CD14-positive monocyte (primary cell): ENCODE measurements around the gene GJB2. TPM values are rescaled to one million over a fixed set of nuclear protein-coding genes. Genes with fewer than 3 reads are reported as not detected.

Experiments used
- DNase-seq, 3 donors: peaks; one replicate each; pipeline ENCODE4 v3.0.0-alpha.2; 2011 to 2022
- H2AFZ ChIP-seq: 2 replicates; pipeline ENCODE4 v1.6.0; 2012; ENCODE audit warnings: mild to moderate bottlenecking, low read depth, low read length, inconsistent platforms; ENCODE audit not compliant: insufficient read depth, poor library complexity, severe bottlenecking
- H3K27ac ChIP-seq, 2 donors: 1 replicate in 1 of 2; 2 replicates in 1 of 2; pipeline ENCODE4 v1.5.1; 2012 to 2013; ENCODE audit warnings: low read length in 2 of 2, control low read depth in 1 of 2, inconsistent platforms in 1 of 2, low read depth in 1 of 2, mild to moderate bottlenecking in 1 of 2
- H3K27me3 ChIP-seq, 2 donors: one replicate each; pipeline versions ENCODE4 v1.6.0 to v1.6.1; 2011 to 2013; ENCODE audit warnings: low read length in 2 of 2; ENCODE audit not compliant: control insufficient read depth in 2 of 2, insufficient read depth in 2 of 2
- H3K36me3 ChIP-seq, 2 donors: replicated peaks in 1 of 2; 1 replicate in 1 of 2; 2 replicates in 1 of 2; pipeline versions ENCODE4 v1.5.1 to v1.6.1; 2012 to 2013; ENCODE audit warnings: low read length in 2 of 2, control low read depth in 1 of 2, inconsistent platforms in 1 of 2, mild to moderate bottlenecking in 1 of 2; ENCODE audit not compliant: insufficient read depth in 2 of 2, control insufficient read depth in 1 of 2
- H3K4me1 ChIP-seq, 2 donors: 1 replicate in 1 of 2; 2 replicates in 1 of 2; pipeline versions ENCODE4 v1.5.1 to v1.6.1; 2012 to 2013; ENCODE audit warnings: low read length in 2 of 2, control low read depth in 1 of 2, inconsistent platforms in 1 of 2, mild to moderate bottlenecking in 1 of 2, moderate library complexity in 1 of 2; ENCODE audit not compliant: insufficient read depth in 2 of 2, control insufficient read depth in 1 of 2
- H3K4me2 ChIP-seq: replicated peaks from 2 replicates; pipeline ENCODE3; 2012; ENCODE audit warnings: low read length, moderate library complexity, mild to moderate bottlenecking; ENCODE audit not compliant: poor library complexity, severe bottlenecking; ENCODE audit errors: extremely low read depth
- H3K4me3 ChIP-seq, 3 experiments: fragments of 200-600 bp in 1 of 3; sonication (generic) in 1 of 3; replicated peaks in 1 of 3; 1 replicate in 2 of 3; 2 replicates in 1 of 3; pipeline ENCODE4 v1.5.1; 2011 to 2013; ENCODE audit warnings: low read length in 3 of 3, mild to moderate bottlenecking in 3 of 3, control low read depth in 2 of 3, low read depth in 2 of 3, inconsistent platforms in 1 of 3, moderate library complexity in 1 of 3
- H3K79me2 ChIP-seq: 2 replicates; pipeline ENCODE4 v1.6.0; 2012; ENCODE audit warnings: mild to moderate bottlenecking, control low read depth, inconsistent platforms, low read length, moderate library complexity; ENCODE audit not compliant: insufficient read depth
- H3K9ac ChIP-seq: 2 replicates; pipeline ENCODE4 v1.6.0; 2017; ENCODE audit warnings: low read length, mild to moderate bottlenecking; ENCODE audit not compliant: insufficient read depth, poor library complexity, severe bottlenecking
- H3K9me3 ChIP-seq, 2 donors: replicated peaks in 1 of 2; 1 replicate in 1 of 2; 2 replicates in 1 of 2; pipeline versions ENCODE4 v1.5.1 to v1.6.1; 2012 to 2013; ENCODE audit warnings: low read length in 2 of 2, control low read depth in 1 of 2; ENCODE audit not compliant: control insufficient read depth in 1 of 2, insufficient read depth in 1 of 2
- H4K20me1 ChIP-seq: 2 replicates; pipeline ENCODE4 v1.6.0; 2012; ENCODE audit warnings: mild to moderate bottlenecking, low read length, control low read depth, moderate library complexity; ENCODE audit not compliant: insufficient read depth
- H3K27ac Mint-ChIP-seq, 7 donors: one replicate each; pipeline ENCODE4 v1.8.0; 2020; ENCODE audit warnings: mild to moderate bottlenecking in 7 of 7, mixed read lengths in 7 of 7, moderate library complexity in 6 of 7, inconsistent platforms in 2 of 7
- H3K27me3 Mint-ChIP-seq, 3 donors: one replicate each; pipeline ENCODE4 v1.8.0; 2021 to 2022; ENCODE audit warnings: low read depth in 3 of 3, mild to moderate bottlenecking in 3 of 3, mixed read lengths in 3 of 3, moderate library complexity in 3 of 3, inconsistent platforms in 1 of 3
- H3K36me3 Mint-ChIP-seq, 2 donors: one replicate each; pipeline ENCODE4 v1.8.0; 2020; ENCODE audit warnings: mixed read lengths in 2 of 2, inconsistent platforms in 1 of 2, mild to moderate bottlenecking in 1 of 2
- H3K4me1 Mint-ChIP-seq: one replicate; pipeline ENCODE4 v1.8.0; 2020; ENCODE audit warnings: mild to moderate bottlenecking, mixed read lengths
- H3K4me3 Mint-ChIP-seq, 2 donors: one replicate each; pipeline ENCODE4 v1.8.0; 2020; ENCODE audit warnings: mild to moderate bottlenecking in 2 of 2, mixed read lengths in 2 of 2, moderate library complexity in 1 of 2
- H3K9me3 Mint-ChIP-seq, 7 donors: one replicate each; pipeline ENCODE4 v1.8.0; 2020 to 2022; ENCODE audit warnings: mixed read lengths in 7 of 7, mild to moderate bottlenecking in 6 of 7, moderate library complexity in 6 of 7, inconsistent platforms in 2 of 7
- CTCF ChIP-seq: fragments of 200-600 bp; IDR thresholded peaks from one replicate; pipeline ENCODE4 v1.8.0; 2022; ENCODE audit warnings: antibody characterized with exemption, mild to moderate bottlenecking
- WGBS: methylation state at CpG from one replicate; pipeline ENCODE4 v1.1.5; 2013; ENCODE audit warnings: missing lambda C conversion rate; ENCODE audit not compliant: insufficient coverage; 5-methylcytosine and 5-hydroxymethylcytosine counted together
- intact Hi-C, 2 donors: fragments of 100-400 bp; cut with micrococcal nuclease; formaldehyde crosslinking; loops; one replicate each; pipeline versions ENCODE4 v1.15.0 to v1.15.1; 2023
- polyA plus RNA-seq, 3 donors: library from polyadenylated mRNA; depleted of rRNA in 1 of 3; unstranded in 2 of 3; stranded (reverse) in 1 of 3; fragments of 300-500 nt in 2 of 3; fragments of >200 nt in 1 of 3; fragmentation: Illumina TruSeq in 2 of 3; gene quantifications; 1 replicate in 2 of 3; 2 replicates in 1 of 3; pipeline ENCODE4 v1.2.3, GENCODE V29; 2012 to 2021

The GJB2 gene
- polyA plus RNA-seq, 3 donors: 0.41 TPM; not detected in 2

DNA sequence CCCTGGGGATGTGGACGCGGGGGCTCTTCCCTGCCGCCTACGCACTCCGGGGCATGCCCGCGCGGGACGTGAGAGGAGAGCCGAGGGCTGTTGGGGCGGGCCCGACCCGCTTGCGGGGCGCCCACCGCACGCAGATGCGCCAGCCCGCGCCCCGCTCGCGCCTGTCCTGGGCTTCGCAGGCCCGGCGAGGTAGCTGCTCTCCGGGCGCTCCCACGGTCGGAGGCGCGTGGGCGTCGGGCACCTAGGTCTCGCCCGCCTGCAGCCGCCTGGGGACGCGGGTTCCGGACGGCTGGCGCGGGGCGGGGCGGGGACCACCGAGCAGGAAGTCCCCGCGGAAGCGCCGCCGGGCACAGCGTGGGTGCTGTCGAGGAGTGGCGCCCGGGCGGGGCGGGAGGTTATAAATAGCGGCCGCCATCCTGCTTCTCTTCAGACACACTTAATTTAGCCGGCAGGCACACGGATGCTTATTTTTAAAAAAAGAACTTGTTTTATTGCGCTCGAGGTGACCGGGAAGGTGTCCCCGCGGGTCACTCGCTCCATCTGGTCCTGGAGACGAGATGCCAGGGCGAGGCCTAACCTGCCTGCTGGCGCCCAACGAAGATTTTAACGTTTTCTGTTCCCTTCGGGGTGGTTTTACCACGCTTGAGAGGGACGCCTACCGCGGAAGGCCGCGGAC lies 31.3 kb downstream of the GJB2 start:
- H2AFZ ChIP-seq: peak overlapping the region; percentile 57
- Mint-ChIP-seq H3K36me3 (peaks cover 0 to 9% of the 10 kb centered on the region in 2 donors), H3K4me3 (peak overlapping the region; percentile 77 to 90), H3K27me3 (peaks cover 57 to 79% (median 68%) of the 10 kb centered on the region in 3 donors), H3K27ac (peak overlapping the region in 1 of 7 donors; percentile 68), H3K9me3 (peaks cover 0 to 10% (median 3%) of the 10 kb centered on the region in 7 donors), H3K4me1 (peaks cover 24% of the 10 kb centered on the region)
- H3K27me3 ChIP-seq: peaks cover 63 to 67% of the 10 kb centered on the region in 2 donors
- H3K9me3 ChIP-seq: peaks cover 0 to 6% of the 10 kb centered on the region in 2 donors
- no peaks in the 10 kb centered on the region for H3K36me3 ChIP-seq
- no peak overlapping the region for H3K27ac ChIP-seq
- H3K79me2 ChIP-seq: no peaks in the 10 kb centered on the region
- H4K20me1 ChIP-seq: no peaks in the 10 kb centered on the region
- H3K4me3 ChIP-seq: peak overlapping the region in 2 of 3 experiments; percentile 30 to 66
- 4% methylated on average over 76 of the region's 79 CpGs for WGBS
- peak overlapping the region; percentile 78 for H3K4me2 ChIP-seq
- H3K9ac ChIP-seq: no peak overlapping the region
- intact Hi-C loops: loop anchor here (5.0 to 10.0 kb wide), 4 partner anchors 34 to 197 kb away; no protein-coding TSS in a partner anchor
- TF ChIP-seq CTCF: no peak
- peak in 1 of 3 donors; percentile 44 for DNase-seq
- peaks cover 13 to 23% of the 10 kb centered on the region in 2 donors for H3K4me1 ChIP-seq

DNA sequence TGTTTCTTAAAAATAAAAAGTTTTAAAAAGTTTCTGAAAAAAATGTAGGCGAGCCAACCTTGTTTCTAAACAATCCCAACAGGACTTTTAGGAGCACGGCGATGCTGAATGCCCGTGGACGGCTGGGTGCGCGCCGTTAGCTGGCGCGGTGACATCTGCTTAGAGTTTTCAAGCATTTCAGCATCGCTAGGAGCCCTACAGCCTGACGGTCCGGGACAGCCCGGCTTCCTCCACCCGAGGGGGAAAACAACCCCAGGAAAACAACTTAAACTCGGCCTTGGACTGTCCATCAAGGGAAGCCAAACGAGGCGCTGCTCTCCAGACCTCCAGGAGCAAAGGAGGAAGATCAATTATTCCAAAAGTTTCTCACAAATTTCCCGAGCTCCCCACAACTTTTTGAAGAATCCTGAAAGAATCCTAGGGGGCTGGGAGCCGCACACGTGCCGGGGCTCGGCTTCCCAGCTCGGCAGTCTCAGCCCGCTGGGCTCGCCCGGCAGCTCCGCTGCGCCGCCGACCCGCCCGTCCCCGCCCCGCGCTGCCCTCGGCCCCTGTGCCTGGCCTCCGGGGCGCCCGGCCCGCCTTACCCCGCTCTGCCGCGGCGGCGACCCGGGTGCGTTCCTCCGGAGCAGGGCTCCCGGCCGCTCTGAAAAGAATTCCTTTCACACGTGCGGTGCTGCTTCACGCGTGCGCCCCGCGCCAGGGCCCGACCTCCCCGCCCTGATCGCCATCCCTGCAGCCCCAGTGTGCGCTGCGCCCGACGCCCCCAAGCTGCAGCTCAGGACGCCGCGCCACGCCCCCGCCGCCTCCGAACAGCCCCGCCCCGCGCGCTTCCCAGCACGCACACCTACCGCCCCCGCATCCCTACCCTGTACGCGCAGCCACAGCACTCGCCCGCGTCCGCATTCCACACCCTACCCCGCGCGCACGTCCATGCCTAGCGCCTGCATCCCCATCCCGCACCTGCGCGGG lies 32.1 kb downstream of the GJB2 start, which contains the start of gene GJA3:
Gene GJA3 (minus strand): TSS at position 747 of the 969 bp plus-strand sequence. CDS start 17,764 bp downstream, outside the sequence.
- Histone ChIP-seq H3K27me3 (peaks cover 67 to 75% of the 10 kb centered on the region in 2 donors), H3K36me3 (no peaks in the 10 kb centered on the region), H3K9me3 (peaks cover 0 to 6% of the 10 kb centered on the region in 2 donors), H3K9ac (no peak within 1 kb of the TSS), H2AFZ (peak within 1 kb of the TSS; percentile 57), H3K79me2 (no peaks in the 10 kb centered on the region), H3K27ac (no peak within 1 kb of the TSS), H3K4me1 (peaks cover 13 to 23% of the 10 kb centered on the region in 2 donors), H3K4me2 (peak within 1 kb of the TSS; percentile 78), H3K4me3 (peak within 1 kb of the TSS in 2 of 3 experiments; percentile 30 to 66), H4K20me1 (no peaks in the 10 kb centered on the region)
- Mint-ChIP-seq H3K27ac (peak within 1 kb of the TSS in 1 of 7 donors; percentile 68), H3K4me3 (peak within 1 kb of the TSS; percentile 77 to 90), H3K36me3 (peaks cover 0 to 7% of the 10 kb centered on the region in 2 donors), H3K9me3 (peaks cover 0 to 10% (median 3%) of the 10 kb centered on the region in 7 donors), H3K4me1 (peaks cover 24% of the 10 kb centered on the region), H3K27me3 (peaks cover 56 to 73% (median 65%) of the 10 kb centered on the region in 3 donors)
- 2% methylated on average over 93 of the region's 93 CpGs for WGBS
- no peak for DNase-seq
- intact Hi-C loops: loop anchor here (5.0 to 10.0 kb wide), 4 partner anchors 33 to 196 kb away; no protein-coding TSS in a partner anchor
- no peak for TF ChIP-seq CTCF
